ENCODE results near the gene CD58.

Gene CD58

GRCh38 chr1:116465845-116466685, 104.8 kb downstream of the CD58 start:
- no peak for DNase-seq (ENCODE audit: low spot score)

DNA sequence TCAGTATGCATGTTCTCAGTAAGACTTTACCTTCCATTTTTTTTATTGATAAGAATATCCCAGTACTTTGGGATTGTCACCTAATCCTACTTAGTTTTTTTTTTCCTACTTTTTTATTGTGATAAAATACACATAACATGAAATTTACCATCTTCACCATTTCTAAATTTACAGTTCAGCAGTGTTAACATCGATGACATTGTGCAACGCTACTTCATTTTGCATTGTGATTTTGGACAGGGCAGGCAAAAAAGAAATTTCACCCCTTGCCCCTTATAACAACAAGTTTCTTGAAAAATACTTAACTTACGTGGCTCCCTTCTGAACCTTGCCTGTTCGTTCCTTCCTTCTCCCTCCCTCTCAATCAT, 105.4 kb downstream of the CD58 start:
- DNase-seq (ENCODE audit: low spot score) = no peak

Data from GM03348 (cell line).